ENCODE results near the gene KCNJ12. TPM values are rescaled to one million over a fixed set of nuclear protein-coding genes. Genes with fewer than 3 reads are reported as not detected.

The KCNJ12 gene
- total and polyA plus RNA-seq, 2 of the 13 experiments (the other 11 are each of a cell fraction or from before 2014, with no cell fraction given) = not detected

DNA sequence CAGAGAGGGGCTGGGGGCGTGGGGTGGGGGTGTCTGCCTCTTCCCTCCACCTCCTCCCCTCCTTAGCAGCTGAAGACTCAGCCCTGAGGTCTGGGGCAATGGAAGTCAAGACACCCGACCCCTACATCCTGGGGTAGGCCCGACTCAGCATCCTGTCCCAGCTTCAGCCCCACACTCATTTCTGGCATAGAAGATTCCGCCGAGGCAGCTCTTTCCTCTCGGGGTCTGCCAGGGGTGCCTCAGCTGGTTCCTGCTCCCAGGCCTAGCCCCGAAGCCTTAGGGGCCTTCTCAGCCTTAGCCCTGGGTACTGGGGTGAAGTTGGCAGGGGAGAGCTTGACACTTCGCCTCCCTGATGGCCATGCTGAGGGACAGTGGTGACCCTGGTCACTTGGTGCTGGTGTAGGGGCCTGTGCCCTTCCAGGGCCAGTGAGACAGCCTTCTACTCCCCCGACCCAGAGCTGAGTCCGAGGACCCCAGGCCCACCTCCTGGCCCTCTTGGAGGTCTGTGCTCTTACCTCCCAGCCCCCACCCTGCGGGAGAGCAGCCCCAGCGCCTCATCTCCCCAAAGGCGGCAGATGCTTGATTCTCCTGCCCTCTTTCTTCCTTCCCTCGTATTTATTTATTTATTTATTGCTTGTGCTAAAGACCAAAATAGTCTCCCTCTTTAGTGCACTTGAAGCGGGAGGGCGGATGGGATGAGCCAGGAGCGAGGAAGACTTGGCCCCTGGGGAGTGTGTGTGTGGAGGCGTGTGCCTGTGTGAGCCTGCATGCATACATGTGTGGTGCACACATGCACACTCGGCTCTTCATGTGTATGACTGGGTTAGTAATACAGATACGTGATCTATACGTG is 42.5 kb downstream of the KCNJ12 start:
- ChIA-PET CTCF (ENCODE audit: low intra/inter-chr PET ratio, low total read pairs) (no interaction called here), POLR2A (no interaction called here)
- Histone ChIP-seq H3K27me3 (ENCODE audit: control insufficient read depth in 1 of 2, insufficient read depth in 2 of 2, low read length in 2 of 2) (peaks cover 7 to 32% of the 10 kb centered on the region in 2 experiments; a peak in 4 of 5 replicates), H3K4me1 (ENCODE audit: insufficient read depth, low read length) (no peaks in the 10 kb centered on the region), H3K36me3 (replicated peaks in 1 of 2; ENCODE audit: control insufficient read depth in 1 of 2, insufficient read depth in 2 of 2, low read length in 2 of 2) (no peaks in the 10 kb centered on the region), H3K4me2 (ENCODE audit: low read depth, low read length) (no peak overlapping the region), H3K27ac (ENCODE audit: extremely low read length, insufficient read depth, low read length) (no peak overlapping the region), H3K9ac (ENCODE audit: insufficient read depth, low read depth, low read length) (no peak overlapping the region), H3K4me3 (replicated peaks in 1 of 3; ENCODE audit: insufficient read depth in 1 of 3, low read depth in 2 of 3, low read length in 3 of 3) (no peak overlapping the region), H2AFZ (ENCODE audit: low read length) (no peak overlapping the region), H3K79me2 (ENCODE audit: insufficient read depth, low read length) (no peaks in the 10 kb centered on the region), H3K9me3 (ENCODE audit: low read length) (no peaks in the 10 kb centered on the region), H4K20me1 (ENCODE audit: insufficient read depth, low read length) (no peaks in the 10 kb centered on the region)
- FAIRE-seq (no peak), DNase-seq (ENCODE audit: low spot score) (no peak), ATAC-seq (no peak)
- no peak for TF ChIP-seq EHMT2 (IDR thresholded peaks at IDR 0.05; ENCODE audit: borderline replicate concordance, low read depth, low read length)
- in situ Hi-C loops (cut with HindIII; ENCODE audit: extremely low pct_ligation_motif_present, low pct_unique_long_range_greater_than_20kb) = no loop called here
- WGBS (ENCODE audit: low lambda C conversion rate) = 20% methylated on average over 16 of the region's 21 CpGs
- intact Hi-C loops (cut with micrococcal nuclease; ENCODE audit: unreplicated experiment) = no loop called here
- BruUV-seq (replicated peaks) = no TSS peak

DNA sequence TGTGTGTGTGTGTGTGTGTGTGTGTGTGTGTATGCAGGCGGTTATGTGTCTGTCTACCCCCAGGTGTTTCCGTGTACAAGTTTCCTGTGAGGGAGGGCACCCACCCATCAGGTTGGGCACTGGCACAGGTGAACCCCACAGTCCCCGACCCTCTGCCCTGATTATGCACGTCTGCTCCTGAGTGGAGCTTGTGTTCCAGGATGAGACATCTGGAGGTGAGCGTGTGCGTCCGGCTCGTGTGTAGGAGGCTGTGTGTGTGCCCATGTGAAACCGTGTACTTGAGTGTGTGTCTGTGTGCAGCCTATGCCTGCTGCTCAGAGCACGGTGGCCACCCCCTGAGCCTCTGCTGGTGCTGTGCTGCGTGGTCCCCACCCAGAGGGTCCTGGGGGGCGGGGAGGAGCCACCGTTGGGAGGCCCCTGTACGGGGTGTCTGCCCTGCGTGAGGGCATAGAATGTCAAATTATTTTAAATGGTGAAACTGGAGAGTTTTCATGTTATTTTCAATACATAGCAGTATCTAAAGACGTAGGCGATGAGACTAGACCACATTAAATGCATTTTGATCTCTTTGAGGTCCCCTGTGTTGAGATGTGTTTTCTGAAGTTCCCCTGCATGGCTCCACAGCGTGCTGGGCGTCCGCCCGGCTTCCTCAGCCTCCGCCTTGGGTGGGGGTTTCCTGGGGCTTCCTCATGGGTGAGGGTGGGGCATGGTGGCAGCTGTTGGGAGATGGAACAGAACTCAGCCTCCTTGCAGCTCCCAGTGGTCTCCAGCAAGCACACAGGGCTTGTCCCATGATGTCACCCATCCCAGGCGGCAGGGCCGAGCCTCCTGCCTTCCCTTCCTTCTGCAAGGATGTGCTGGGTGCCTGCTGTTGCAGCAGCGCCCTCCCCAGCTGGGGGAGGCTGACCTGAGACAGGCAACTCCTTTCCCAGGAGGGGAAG is 43.4 kb downstream of the KCNJ12 start:
- BruUV-seq (replicated peaks) = no TSS peak
- no peaks in the 10 kb centered on the region for H3K79me2 ChIP-seq (ENCODE audit: insufficient read depth, low read length)
- H3K4me2 ChIP-seq (ENCODE audit: low read depth, low read length) = no peak overlapping the region
- H3K4me1 ChIP-seq (ENCODE audit: insufficient read depth, low read length) = no peaks in the 10 kb centered on the region
- no peak overlapping the region for H3K9ac ChIP-seq (ENCODE audit: insufficient read depth, low read depth, low read length)
- H4K20me1 ChIP-seq (ENCODE audit: insufficient read depth, low read length) = no peaks in the 10 kb centered on the region
- ATAC-seq = no peak
- H3K9me3 ChIP-seq (ENCODE audit: low read length) = no peaks in the 10 kb centered on the region
- no peak overlapping the region for H3K27ac ChIP-seq (ENCODE audit: extremely low read length, insufficient read depth, low read length)
- intact Hi-C loops (cut with micrococcal nuclease; ENCODE audit: unreplicated experiment) = no loop called here
- H3K36me3 ChIP-seq (replicated peaks in 1 of 2; ENCODE audit: control insufficient read depth in 1 of 2, insufficient read depth in 2 of 2, low read length in 2 of 2) = no peaks in the 10 kb centered on the region
- no peak overlapping the region for H2AFZ ChIP-seq (ENCODE audit: low read length)
- no peak overlapping the region for H3K4me3 ChIP-seq (replicated peaks in 1 of 3; ENCODE audit: insufficient read depth in 1 of 3, low read depth in 2 of 3, low read length in 3 of 3)
- in situ Hi-C loops (cut with HindIII; ENCODE audit: extremely low pct_ligation_motif_present, low pct_unique_long_range_greater_than_20kb) = loop anchor here (5.0 kb wide), 1 partner anchor 288 kb away; no protein-coding TSS in a partner anchor
- no peak for FAIRE-seq
- H3K27me3 ChIP-seq (ENCODE audit: control insufficient read depth in 1 of 2, insufficient read depth in 2 of 2, low read length in 2 of 2) = peaks cover 7 to 32% of the 10 kb centered on the region in 2 experiments; a peak in 4 of 5 replicates
- 10% methylated on average over 12 of the region's 25 CpGs for WGBS (ENCODE audit: low lambda C conversion rate)
- DNase-seq (ENCODE audit: low spot score) = no peak
- ChIA-PET CTCF (ENCODE audit: low intra/inter-chr PET ratio, low total read pairs) (no interaction called here), POLR2A (no interaction called here)
- TF ChIP-seq IKZF4 (CRISPR knock-in tag; IDR thresholded peaks at IDR 0.05; ENCODE audit: borderline replicate concordance, low read depth, not compliant biosample characterization) (no peak), NAIF1 (CRISPR knock-in tag; IDR thresholded peaks at IDR 0.05; ENCODE audit: borderline replicate concordance) (no peak), SKI (IDR thresholded peaks at IDR 0.05; ENCODE audit: partially characterized antibody) (no peak), ZBTB3 (CRISPR knock-in tag; IDR thresholded peaks at IDR 0.05; ENCODE audit: borderline replicate concordance, low read depth) (no peak), ZSCAN9 (CRISPR knock-in tag; IDR thresholded peaks at IDR 0.05; ENCODE audit: borderline replicate concordance) (no peak), ZNF850 (CRISPR knock-in tag; conservative IDR thresholded peaks at IDR 0.05) (no peak), MAFK (conservative IDR thresholded peaks at IDR 0.05 in 1 of 2, IDR thresholded peaks at IDR 0.05 in 1 of 2; ENCODE audit: low read length in 2 of 2) (no peak), AGO1 (IDR thresholded peaks at IDR 0.05; ENCODE audit: low read depth, low read length, poor library complexity, severe bottlenecking) (no peak), GATAD1 (CRISPR knock-in tag; IDR thresholded peaks at IDR 0.05) (no peak), ARNT2 (CRISPR knock-in tag; IDR thresholded peaks at IDR 0.05; ENCODE audit: low read depth) (no peak), ZSCAN29 (CRISPR knock-in tag; conservative IDR thresholded peaks at IDR 0.05) (no peak), ZNF660 (CRISPR knock-in tag; IDR thresholded peaks at IDR 0.05; ENCODE audit: borderline replicate concordance, low read depth) (no peak)
- TF ChIP-seq, protein P1, sequence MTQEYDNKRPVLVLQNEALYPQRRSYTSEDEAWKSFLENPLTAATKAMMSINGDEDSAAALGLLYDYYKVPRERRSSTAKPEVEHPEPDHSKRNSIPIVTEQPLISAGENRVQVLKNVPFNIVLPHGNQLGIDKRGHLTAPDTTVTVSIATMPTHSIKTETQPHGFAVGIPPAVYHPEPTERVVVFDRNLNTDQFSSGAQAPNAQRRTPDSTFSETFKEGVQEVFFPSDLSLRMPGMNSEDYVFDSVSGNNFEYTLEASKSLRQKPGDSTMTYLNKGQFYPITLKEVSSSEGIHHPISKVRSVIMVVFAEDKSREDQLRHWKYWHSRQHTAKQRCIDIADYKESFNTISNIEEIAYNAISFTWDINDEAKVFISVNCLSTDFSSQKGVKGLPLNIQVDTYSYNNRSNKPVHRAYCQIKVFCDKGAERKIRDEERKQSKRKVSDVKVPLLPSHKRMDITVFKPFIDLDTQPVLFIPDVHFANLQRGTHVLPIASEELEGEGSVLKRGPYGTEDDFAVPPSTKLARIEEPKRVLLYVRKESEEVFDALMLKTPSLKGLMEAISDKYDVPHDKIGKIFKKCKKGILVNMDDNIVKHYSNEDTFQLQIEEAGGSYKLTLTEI (CRISPR knock-in tag; conservative IDR thresholded peaks at IDR 0.05) = no peak

Measured in HepG2 (cell line).